Natural killer cell (primary cell): Measurements from ENCODE around the gene FCGR3A. TPM values are rescaled to one million over a fixed set of nuclear protein-coding genes. Genes with fewer than 3 reads are reported as not detected.
A peak's percentile ranks its signal among the peaks of the same experiment; 100 is the strongest.
"Not testable (repeated sequence)": the region's sequence is repeated elsewhere in the genome, so short reads cannot be mapped to it uniquely, and the experiment has no call there.

Source experiments
- ATAC-seq, 3 donors: fragments of 150-1000 bp in 2 of 3; fragments of 200-7000 bp in 1 of 3; cut with Tn5 transposase; 1 replicate in 1 of 3; 2 replicates in 2 of 3; pipeline ENCODE4 v1.10.0; 2021; ENCODE audit warnings: mild to moderate bottlenecking in 2 of 3, moderate library complexity in 2 of 3
- DNase-seq, 2 donors: peaks; one replicate each; pipeline versions ENCODE4 v3.0.0 to v3.0.0-alpha.2; 2013 to 2021; ENCODE audit warnings: mixed read lengths in 1 of 2
- H3K27ac ChIP-seq: one replicate; pipeline ENCODE4 v1.5.1; 2013; ENCODE audit warnings: mild to moderate bottlenecking, low read length
- H3K27me3 ChIP-seq: one replicate; pipeline ENCODE4 v1.6.1; 2013; ENCODE audit warnings: low read length; ENCODE audit not compliant: control insufficient read depth, insufficient read depth
- H3K36me3 ChIP-seq: one replicate; pipeline ENCODE4 v1.6.1; 2013; ENCODE audit warnings: low read length; ENCODE audit not compliant: control insufficient read depth, insufficient read depth
- H3K4me1 ChIP-seq: one replicate; pipeline ENCODE4 v1.6.1; 2013; ENCODE audit warnings: low read length; ENCODE audit not compliant: control insufficient read depth, insufficient read depth
- H3K4me3 ChIP-seq: one replicate; pipeline ENCODE4 v1.5.1; 2013; ENCODE audit warnings: low read length
- H3K9me3 ChIP-seq: one replicate; pipeline ENCODE4 v1.6.1; 2013; ENCODE audit warnings: low read length; ENCODE audit not compliant: control insufficient read depth, insufficient read depth
- H3K27ac Mint-ChIP-seq, 2 donors: one replicate each; pipeline ENCODE4 v1.8.0; 2022; ENCODE audit warnings: mild to moderate bottlenecking in 2 of 2, mixed read lengths in 2 of 2, moderate library complexity in 1 of 2
- H3K27me3 Mint-ChIP-seq, 2 donors: one replicate each; pipeline ENCODE4 v1.8.0; 2022; ENCODE audit warnings: low read depth in 2 of 2, mixed read lengths in 2 of 2
- H3K36me3 Mint-ChIP-seq: one replicate; pipeline ENCODE4 v1.8.0; 2022; ENCODE audit warnings: mixed read lengths
- H3K4me1 Mint-ChIP-seq, 2 donors: one replicate each; pipeline ENCODE4 v1.8.0; 2022; ENCODE audit warnings: mixed read lengths in 2 of 2
- H3K4me3 Mint-ChIP-seq: one replicate; pipeline ENCODE4 v1.8.0; 2022; ENCODE audit warnings: mild to moderate bottlenecking, moderate library complexity, mixed read lengths
- H3K9me3 Mint-ChIP-seq, 2 donors: one replicate each; pipeline ENCODE4 v1.8.0; 2022; ENCODE audit warnings: mixed read lengths in 2 of 2
- CTCF ChIP-seq: fragments of 200-600 bp; IDR thresholded peaks from one replicate; pipeline ENCODE4 v1.8.0; 2022; ENCODE audit warnings: antibody characterized with exemption
- WGBS: methylation state at CpG from one replicate; pipeline ENCODE4 v1.1.7; 2013; ENCODE audit warnings: missing lambda C conversion rate; ENCODE audit not compliant: insufficient coverage; 5-methylcytosine and 5-hydroxymethylcytosine counted together
- intact Hi-C: fragments of 100-400 bp; cut with micrococcal nuclease; formaldehyde crosslinking; loops from one replicate; pipeline ENCODE4 v1.14.2; 2022
- total RNA-seq, 4 donors: library from RNA; stranded (reverse); fragments of 120-200 nt in 1 of 4; gene quantifications; one replicate each; pipeline versions ENCODE4 v1.2.3 to v1.2.4, GENCODE V29; 2013 to 2022

FCGR3A gene
- total RNA-seq: 100 to 1,000 TPM; 557 to 892 (median 848) TPM
- 296 TPM for total RNA-seq (2013)

- Histone ChIP-seq H3K9me3 (no peaks in the 10 kb centered on the region), H3K4me1 (peaks cover 50% of the 10 kb centered on the region), H3K4me3 (peak within 1 kb of the TSS; percentile 40), H3K27me3 (no peaks in the 10 kb centered on the region), H3K27ac (peak within 1 kb of the TSS; percentile 74), H3K36me3 (no peaks in the 10 kb centered on the region)
- Mint-ChIP-seq H3K27ac (peak within 1 kb of the TSS; percentile 97 to 100), H3K27me3 (no peaks in the 10 kb centered on the region), H3K4me1 (peaks cover 52 to 69% of the 10 kb centered on the region in 2 donors), H3K36me3 (no peaks in the 10 kb centered on the region), H3K9me3 (no peaks in the 10 kb centered on the region), H3K4me3 (peak within 1 kb of the TSS; percentile 92)
- peak; percentile 21 to 49 (median 42) for ATAC-seq
- DNase-seq: peak in 1 of 2 donors; percentile 30
- 26% methylated on average over 2 of the region's 2 CpGs for WGBS
- intact Hi-C loops: loop anchor here (10.0 kb wide), 3 partner anchors 175 to 795 kb away; partner anchors contain the start of genes FCER1G and FCRLB
- TF ChIP-seq CTCF: no peak
Measured at GRCh38 chr1:161549652-161550051, at the start of gene FCGR3A. TSS of gene FCGR3A (minus strand) at chr1:161549818. CDS start at chr1:161549736, 82 bp downstream.

GRCh38 chr1:161597077-161597476, 47.5 kb upstream of the FCGR3A start:
- H3K4me1 ChIP-seq, ATAC-seq, H3K9me3 ChIP-seq, H3K27ac Mint-ChIP-seq, intact Hi-C loops, H3K27me3 Mint-ChIP-seq, H3K4me3 ChIP-seq, H3K27me3 ChIP-seq, H3K4me3 Mint-ChIP-seq, H3K9me3 Mint-ChIP-seq, H3K36me3 Mint-ChIP-seq, H3K36me3 ChIP-seq, DNase-seq, H3K4me1 Mint-ChIP-seq, H3K27ac ChIP-seq: not testable (repeated sequence)
- WGBS: no CpG with 5 or more reads among the region's 3 CpGs

- ATAC-seq, H3K4me1 ChIP-seq, H3K36me3 Mint-ChIP-seq, H3K27ac ChIP-seq, H3K36me3 ChIP-seq, H3K4me3 ChIP-seq, H3K9me3 Mint-ChIP-seq, DNase-seq, intact Hi-C loops, H3K9me3 ChIP-seq, H3K27ac Mint-ChIP-seq, H3K4me3 Mint-ChIP-seq, H3K27me3 Mint-ChIP-seq, H3K4me1 Mint-ChIP-seq, H3K27me3 ChIP-seq: not testable (repeated sequence)
- WGBS: no CpG with 5 or more reads among the region's 2 CpGs
Measured at GRCh38 chr1:161595583-161595982, 46.0 kb upstream of the FCGR3A start.

GRCh38 chr1:161595173-161595572, 45.6 kb upstream of the FCGR3A start:
- DNase-seq, H3K9me3 Mint-ChIP-seq, H3K36me3 Mint-ChIP-seq, H3K27me3 Mint-ChIP-seq, H3K4me1 Mint-ChIP-seq, H3K9me3 ChIP-seq, H3K27ac ChIP-seq, H3K27ac Mint-ChIP-seq, ATAC-seq, H3K4me3 ChIP-seq, H3K4me3 Mint-ChIP-seq, H3K27me3 ChIP-seq, intact Hi-C loops, H3K36me3 ChIP-seq, H3K4me1 ChIP-seq: not testable (repeated sequence)
- WGBS: 100% methylated on average over 2 of the region's 2 CpGs

GRCh38 chr1:161594269-161594984, 44.8 kb upstream of the FCGR3A start:
- H3K9me3 Mint-ChIP-seq, DNase-seq, H3K36me3 Mint-ChIP-seq, H3K4me3 ChIP-seq, H3K4me1 Mint-ChIP-seq, H3K9me3 ChIP-seq, intact Hi-C loops, H3K36me3 ChIP-seq, H3K27me3 Mint-ChIP-seq, H3K4me3 Mint-ChIP-seq, H3K27ac ChIP-seq, H3K27me3 ChIP-seq, ATAC-seq, H3K27ac Mint-ChIP-seq, H3K4me1 ChIP-seq: not testable (repeated sequence)
- 54% methylated on average over 2 of the region's 4 CpGs for WGBS

GRCh38 chr1:161593092-161593755, 43.6 kb upstream of the FCGR3A start:
- H3K4me3 ChIP-seq, intact Hi-C loops, H3K36me3 ChIP-seq, H3K9me3 Mint-ChIP-seq, H3K27me3 Mint-ChIP-seq, H3K36me3 Mint-ChIP-seq, ATAC-seq, H3K4me1 ChIP-seq, DNase-seq, H3K27ac ChIP-seq, H3K27ac Mint-ChIP-seq, H3K9me3 ChIP-seq, H3K4me3 Mint-ChIP-seq, H3K4me1 Mint-ChIP-seq, H3K27me3 ChIP-seq: not testable (repeated sequence)
- 96% methylated on average over 11 of the region's 11 CpGs for WGBS

- H3K27me3 ChIP-seq, H3K27ac ChIP-seq, H3K27me3 Mint-ChIP-seq, intact Hi-C loops, H3K9me3 Mint-ChIP-seq, H3K36me3 ChIP-seq, H3K36me3 Mint-ChIP-seq, H3K4me1 ChIP-seq, DNase-seq, H3K4me3 ChIP-seq, H3K4me1 Mint-ChIP-seq, H3K27ac Mint-ChIP-seq, H3K9me3 ChIP-seq, H3K4me3 Mint-ChIP-seq: not testable (repeated sequence)
- ATAC-seq: peak in 1 of 3 donors; percentile 40
- WGBS: no CpG with 5 or more reads among the region's 3 CpGs
Measured at GRCh38 chr1:161592586-161592985, 43.0 kb upstream of the FCGR3A start.
